ENCODE results near the gene LAMA1. TPM values are rescaled to one million over a fixed set of nuclear protein-coding genes. Genes with fewer than 3 reads are reported as not detected.

Gene LAMA1
- total and polyA plus RNA-seq, 2 experiments from 2014 or later, result 11.4 to 36.8 TPM

GRCh38 chr18:6975084-6975483, 142.5 kb downstream of the LAMA1 start:
- H3K4me1 ChIP-seq (ENCODE audit: low read depth), result no peaks in the 10 kb centered on the region
- H3K36me3 ChIP-seq, result peaks cover 19% of the 10 kb centered on the region
- no peak for DNase-seq (ENCODE audit: low read depth in 1 of 2, low spot score in 1 of 2)
- no peak overlapping the region for H3K27ac ChIP-seq
- no peak for TF ChIP-seq CTCF (IDR thresholded peaks at IDR 0.05; ENCODE audit: low read depth, low read length)
- H3K27me3 ChIP-seq, result no peaks in the 10 kb centered on the region
- H3K9me3 ChIP-seq (ENCODE audit: low read depth), result no peaks in the 10 kb centered on the region
- H3K4me3 ChIP-seq, result no peak overlapping the region

- no peak overlapping the region for H3K27ac ChIP-seq
- no peaks in the 10 kb centered on the region for H3K4me1 ChIP-seq (ENCODE audit: low read depth)
- peaks cover 17% of the 10 kb centered on the region for H3K36me3 ChIP-seq
- no peaks in the 10 kb centered on the region for H3K27me3 ChIP-seq
- H3K4me3 ChIP-seq, result no peak overlapping the region
- DNase-seq (ENCODE audit: low read depth in 1 of 2, low spot score in 1 of 2), result no peak
- TF ChIP-seq CTCF (IDR thresholded peaks at IDR 0.05; ENCODE audit: low read depth, low read length), result no peak
- no peaks in the 10 kb centered on the region for H3K9me3 ChIP-seq (ENCODE audit: low read depth)
Observed at GRCh38 chr18:6971823-6972478, 145.6 kb downstream of the LAMA1 start.

- no peak for TF ChIP-seq CTCF (IDR thresholded peaks at IDR 0.05; ENCODE audit: low read depth, low read length)
- H3K4me3 ChIP-seq, result no peak overlapping the region
- DNase-seq (ENCODE audit: low read depth in 1 of 2, low spot score in 1 of 2), result no peak
- H3K4me1 ChIP-seq (ENCODE audit: low read depth), result no peaks in the 10 kb centered on the region
- no peak overlapping the region for H3K27ac ChIP-seq
- no peaks in the 10 kb centered on the region for H3K27me3 ChIP-seq
- no peaks in the 10 kb centered on the region for H3K9me3 ChIP-seq (ENCODE audit: low read depth)
- H3K36me3 ChIP-seq, result peaks cover 37% of the 10 kb centered on the region
Observed at GRCh38 chr18:6963452-6964097, 154.0 kb downstream of the LAMA1 start.

GRCh38 chr18:6962571-6963451, 154.8 kb downstream of the LAMA1 start:
- Histone ChIP-seq H3K9me3 (ENCODE audit: low read depth) (no peaks in the 10 kb centered on the region), H3K4me1 (ENCODE audit: low read depth) (no peaks in the 10 kb centered on the region), H3K4me3 (no peak overlapping the region), H3K27ac (no peak overlapping the region), H3K36me3 (peaks cover 37% of the 10 kb centered on the region), H3K27me3 (no peaks in the 10 kb centered on the region)
- TF ChIP-seq CTCF (IDR thresholded peaks at IDR 0.05; ENCODE audit: low read depth, low read length), result no peak
- DNase-seq (ENCODE audit: low read depth in 1 of 2, low spot score in 1 of 2), result no peak

GRCh38 chr18:6961331-6961730, 156.3 kb downstream of the LAMA1 start:
- peaks cover 37% of the 10 kb centered on the region for H3K36me3 ChIP-seq
- H3K4me1 ChIP-seq (ENCODE audit: low read depth), result no peaks in the 10 kb centered on the region
- H3K4me3 ChIP-seq, result no peak overlapping the region
- TF ChIP-seq CTCF (IDR thresholded peaks at IDR 0.05; ENCODE audit: low read depth, low read length), result no peak
- DNase-seq (ENCODE audit: low read depth in 1 of 2, low spot score in 1 of 2), result no peak
- no peaks in the 10 kb centered on the region for H3K27me3 ChIP-seq
- H3K27ac ChIP-seq, result no peak overlapping the region
- H3K9me3 ChIP-seq (ENCODE audit: low read depth), result no peaks in the 10 kb centered on the region

Data from cardiac muscle cell (in vitro differentiated cells and primary cell).